Neural progenitor cell (in vitro differentiated cells): ENCODE measurements around the gene SGCD. TPM values are rescaled to one million over a fixed set of nuclear protein-coding genes. Genes with fewer than 3 reads are reported as not detected.

Experiments used
- DNase-seq: peaks from one replicate; pipeline ENCODE4 v3.0.0-alpha.2; 2016; ENCODE audit warnings: low spot score
- H2AFZ ChIP-seq: fragments of 200-600 bp; sonication (generic); replicated peaks from 2 replicates; pipeline ENCODE4 v1.6.1; 2016; ENCODE audit warnings: antibody characterized with exemption
- H3F3A ChIP-seq: fragments of 200-600 bp; sonication (generic); 2 replicates; pipeline ENCODE4 v1.6.1; 2016; ENCODE audit warnings: antibody characterized with exemption, low read depth
- H3K27ac ChIP-seq: fragments of 200-600 bp; sonication (generic); 2 replicates; pipeline ENCODE4 v1.5.1; 2016; ENCODE audit warnings: mild to moderate bottlenecking
- H3K27me3 ChIP-seq: fragments of 200-600 bp; sonication (generic); 2 replicates; pipeline ENCODE4 v1.6.1; 2016; ENCODE audit warnings: mild to moderate bottlenecking, moderate library complexity
- H3K36me3 ChIP-seq: fragments of 200-600 bp; sonication (generic); 2 replicates; pipeline ENCODE4 v1.5.1; 2016
- H3K4me1 ChIP-seq: fragments of 200-600 bp; sonication (generic); 2 replicates; pipeline ENCODE4 v1.6.1; 2016; ENCODE audit warnings: mixed run types
- H3K4me2 ChIP-seq: fragments of 200-600 bp; sonication (generic); 2 replicates; pipeline ENCODE4 v1.6.1; 2016
- H3K4me3 ChIP-seq: fragments of 200-600 bp; sonication (generic); 2 replicates; pipeline ENCODE4 v1.5.1; 2016
- H3K79me2 ChIP-seq: fragments of 200-600 bp; sonication (generic); 2 replicates; pipeline ENCODE4 v1.6.1; 2016; ENCODE audit warnings: low read depth
- H3K9ac ChIP-seq: fragments of 200-600 bp; sonication (generic); 2 replicates; pipeline ENCODE4 v1.6.1; 2016
- H3K9me3 ChIP-seq: fragments of 200-600 bp; sonication (generic); 2 replicates; pipeline ENCODE4 v1.5.1; 2016; ENCODE audit warnings: low read depth
- H4K20me1 ChIP-seq: fragments of 200-600 bp; sonication (generic); 2 replicates; pipeline ENCODE4 v1.6.1; 2016; ENCODE audit warnings: low read depth
- H3K27ac Mint-ChIP-seq: 3 replicates; pipeline ENCODE4 v1.8.0; 2021; ENCODE audit warnings: mixed read lengths
- H3K27me3 Mint-ChIP-seq: 2 replicates; pipeline ENCODE4 v1.8.0; 2022; ENCODE audit warnings: low read depth, mild to moderate bottlenecking, inconsistent platforms, moderate library complexity, mixed read lengths; ENCODE audit not compliant: insufficient read depth
- H3K36me3 Mint-ChIP-seq: 3 replicates; pipeline ENCODE4 v1.8.0; 2021; ENCODE audit warnings: mixed read lengths
- H3K4me1 Mint-ChIP-seq: 3 replicates; pipeline ENCODE4 v1.8.0; 2021; ENCODE audit warnings: mixed read lengths
- H3K4me3 Mint-ChIP-seq: 3 replicates; pipeline ENCODE4 v1.8.0; 2021; ENCODE audit warnings: mild to moderate bottlenecking, moderate library complexity, mixed read lengths
- H3K9me3 Mint-ChIP-seq: 3 replicates; pipeline ENCODE4 v1.8.0; 2020; ENCODE audit warnings: mixed read lengths
- CTCF ChIP-seq: fragments of 200-600 bp; sonication (generic); IDR thresholded peaks from 2 replicates; pipeline ENCODE4 v1.5.1; 2017; ENCODE audit warnings: antibody characterized with exemption, mild to moderate bottlenecking
- EZH2 ChIP-seq: fragments of 200-600 bp; sonication (generic); IDR thresholded peaks from 2 replicates; pipeline ENCODE4 v1.6.1; 2017; ENCODE audit warnings: antibody characterized with exemption, mild to moderate bottlenecking, moderate library complexity
- EZH2phosphoT487 ChIP-seq: fragments of 200-600 bp; sonication (generic); IDR thresholded peaks from 2 replicates; pipeline ENCODE4 v1.6.1; 2017; ENCODE audit warnings: antibody characterized with exemption
- total RNA-seq: library from RNA; depleted of rRNA; stranded (reverse); fragments of >200 nt; gene quantifications from 2 replicates; pipeline ENCODE4 v1.2.3, GENCODE V29; 2015; ENCODE audit warnings: low replicate concordance

SGCD gene
- total RNA-seq, 1 donor from 2014 or later = not detected

- Histone ChIP-seq H3K9ac (no peak overlapping the region), H3K79me2 (no peaks in the 10 kb centered on the region), H3K9me3 (no peaks in the 10 kb centered on the region), H3K4me2 (no peak overlapping the region), H3K36me3 (no peaks in the 10 kb centered on the region), H4K20me1 (no peaks in the 10 kb centered on the region), H2AFZ (no peak overlapping the region), H3K4me1 (no peaks in the 10 kb centered on the region), H3F3A (no peaks in the 10 kb centered on the region), H3K27ac (no peak overlapping the region), H3K4me3 (no peak overlapping the region), H3K27me3 (no peaks in the 10 kb centered on the region)
- H3K4me3 Mint-ChIP-seq = no peak overlapping the region
- no peaks in the 10 kb centered on the region for H3K9me3 Mint-ChIP-seq
- no peak for DNase-seq
- H3K4me1 Mint-ChIP-seq = peaks cover 11% of the 10 kb centered on the region
- TF ChIP-seq CTCF = no peak
- no peak for TF ChIP-seq EZH2
- no peak for TF ChIP-seq EZH2phosphoT487
- H3K27ac Mint-ChIP-seq = no peak overlapping the region
- no peaks in the 10 kb centered on the region for H3K36me3 Mint-ChIP-seq
- peaks cover 2% of the 10 kb centered on the region for H3K27me3 Mint-ChIP-seq
Measured at GRCh38 chr5:156587012-156587411, 260.0 kb downstream of the SGCD start.

- Histone ChIP-seq H2AFZ (no peak overlapping the region), H3F3A (no peaks in the 10 kb centered on the region), H3K9me3 (no peaks in the 10 kb centered on the region), H3K79me2 (no peaks in the 10 kb centered on the region), H3K27me3 (no peaks in the 10 kb centered on the region), H4K20me1 (no peaks in the 10 kb centered on the region), H3K4me1 (no peaks in the 10 kb centered on the region), H3K4me3 (no peak overlapping the region), H3K36me3 (no peaks in the 10 kb centered on the region), H3K27ac (no peak overlapping the region), H3K9ac (no peak overlapping the region), H3K4me2 (no peak overlapping the region)
- Mint-ChIP-seq H3K27ac (no peak overlapping the region), H3K9me3 (no peaks in the 10 kb centered on the region), H3K27me3 (peaks cover 6% of the 10 kb centered on the region), H3K4me1 (peaks cover 11% of the 10 kb centered on the region), H3K4me3 (no peak overlapping the region), H3K36me3 (no peaks in the 10 kb centered on the region)
- DNase-seq = no peak
- no peak for TF ChIP-seq CTCF
- TF ChIP-seq EZH2phosphoT487 = no peak
- no peak for TF ChIP-seq EZH2
Measured at GRCh38 chr5:156588306-156588705, 261.3 kb downstream of the SGCD start.

GRCh38 chr5:156589104-156589945 is 262.4 kb downstream of the SGCD start:
- H2AFZ ChIP-seq = no peak overlapping the region
- H4K20me1 ChIP-seq = no peaks in the 10 kb centered on the region
- TF ChIP-seq CTCF = no peak
- no peak for TF ChIP-seq EZH2
- TF ChIP-seq EZH2phosphoT487 = no peak
- H3K4me3 Mint-ChIP-seq = no peak overlapping the region
- H3K27me3 ChIP-seq = no peaks in the 10 kb centered on the region
- no peaks in the 10 kb centered on the region for H3F3A ChIP-seq
- peaks cover 6% of the 10 kb centered on the region for H3K27me3 Mint-ChIP-seq
- H3K36me3 Mint-ChIP-seq = no peaks in the 10 kb centered on the region
- H3K9me3 Mint-ChIP-seq = no peaks in the 10 kb centered on the region
- H3K4me2 ChIP-seq = no peak overlapping the region
- no peak overlapping the region for H3K9ac ChIP-seq
- no peak overlapping the region for H3K27ac ChIP-seq
- H3K4me1 ChIP-seq = no peaks in the 10 kb centered on the region
- DNase-seq = no peak
- H3K9me3 ChIP-seq = no peaks in the 10 kb centered on the region
- H3K36me3 ChIP-seq = no peaks in the 10 kb centered on the region
- H3K27ac Mint-ChIP-seq = no peak overlapping the region
- peaks cover 11% of the 10 kb centered on the region for H3K4me1 Mint-ChIP-seq
- H3K79me2 ChIP-seq = no peaks in the 10 kb centered on the region
- no peak overlapping the region for H3K4me3 ChIP-seq
